PC-9 (cell line): Measurements from ENCODE around the gene SUGCT.

Experiments used
- CTCF ChIP-seq: fragments of 200-600 bp; sonication (generic); conservative IDR thresholded peaks from 2 replicates; pipeline ENCODE4 v1.6.1; 2017; ENCODE audit warnings: mixed run types, antibody characterized with exemption, mild to moderate bottlenecking, moderate library complexity
- EZH2 ChIP-seq: fragments of 200-600 bp; sonication (generic); IDR thresholded peaks from 2 replicates; pipeline ENCODE4 v1.8.0; 2017; ENCODE audit warnings: antibody characterized with exemption, low read depth

GRCh38 chr7:40380111-40380510 lies 245.3 kb downstream of the SUGCT start:
- TF ChIP-seq CTCF (no peak), EZH2 (no peak)
